DMS53 treated with DMSO at 0.1 percent for 48 hours (cell line): ENCODE results near the gene ZNF586.
A peak's percentile ranks its signal among the peaks of the same experiment; 100 is the strongest.
"Not testable (repeated sequence)": the region's sequence is repeated elsewhere in the genome, so short reads cannot be mapped to it uniquely, and the experiment has no call there.

ENCODE experiments used
- DNase-seq: peaks from one replicate; lab custom pipeline; 2025; ENCODE audit not compliant: unreplicated experiment; lab: John Stamatoyannopoulos, UW

ZNF586 gene

DNA sequence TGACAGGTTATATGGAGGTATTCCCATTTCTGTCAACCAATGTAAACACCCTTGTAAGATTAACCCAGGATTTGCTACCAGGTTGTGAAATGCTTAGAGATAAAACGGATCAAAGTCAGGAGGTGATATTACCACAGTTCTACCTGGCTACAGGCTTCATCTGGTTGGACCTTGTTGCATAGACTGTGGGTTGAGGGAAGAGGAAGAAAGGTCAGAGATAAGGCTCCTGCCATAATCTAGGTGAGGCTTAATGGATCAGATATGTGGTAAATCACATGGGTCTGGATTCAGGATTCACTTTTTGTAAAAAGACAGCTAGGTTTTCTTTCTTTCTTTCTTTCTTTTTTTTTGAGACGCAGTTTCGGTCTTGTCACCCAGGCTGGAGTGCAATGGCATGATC, 52.0 kb downstream of the ZNF586 start:
- not testable (repeated sequence) for DNase-seq

DNA sequence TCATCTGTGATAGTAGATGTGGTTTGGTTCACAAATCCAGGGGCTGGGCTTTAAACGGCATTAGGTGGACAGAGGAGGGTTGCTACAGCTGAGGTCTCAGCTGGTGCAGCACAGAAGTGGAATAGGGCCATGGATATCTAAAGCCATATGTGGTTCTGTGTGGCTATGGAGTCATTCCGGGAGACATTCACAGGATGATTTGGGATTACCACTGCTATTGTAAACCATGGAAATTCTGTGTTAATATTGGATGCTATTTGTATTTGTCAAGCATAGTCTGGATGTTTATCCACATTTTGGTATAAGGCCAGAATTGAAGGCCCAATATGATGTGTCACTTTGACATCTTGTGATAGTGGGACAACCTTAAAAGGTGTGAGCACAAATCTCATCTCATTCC, 53.7 kb downstream of the ZNF586 start:
- not testable (repeated sequence) for DNase-seq

DNA sequence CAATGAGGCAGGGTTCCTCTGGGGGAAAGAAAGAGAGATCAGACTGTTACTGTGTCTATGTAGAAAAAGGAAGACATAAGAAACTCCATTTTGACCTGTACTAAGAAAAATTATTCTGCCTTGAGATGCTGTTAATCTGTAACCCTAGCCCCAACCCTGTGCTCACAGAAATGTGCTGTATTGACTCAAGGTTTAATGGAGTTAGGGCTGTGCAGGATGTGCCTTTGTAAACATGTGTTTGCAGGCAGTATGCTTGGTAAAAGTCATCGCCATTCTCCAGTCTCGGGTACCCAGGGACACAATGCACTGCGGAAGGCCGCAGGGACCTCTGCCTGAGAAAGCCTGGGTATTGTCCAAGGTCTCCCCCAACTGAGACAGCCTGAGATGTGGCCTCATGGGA, 54.1 kb downstream of the ZNF586 start:
- not testable (repeated sequence) for DNase-seq

DNA sequence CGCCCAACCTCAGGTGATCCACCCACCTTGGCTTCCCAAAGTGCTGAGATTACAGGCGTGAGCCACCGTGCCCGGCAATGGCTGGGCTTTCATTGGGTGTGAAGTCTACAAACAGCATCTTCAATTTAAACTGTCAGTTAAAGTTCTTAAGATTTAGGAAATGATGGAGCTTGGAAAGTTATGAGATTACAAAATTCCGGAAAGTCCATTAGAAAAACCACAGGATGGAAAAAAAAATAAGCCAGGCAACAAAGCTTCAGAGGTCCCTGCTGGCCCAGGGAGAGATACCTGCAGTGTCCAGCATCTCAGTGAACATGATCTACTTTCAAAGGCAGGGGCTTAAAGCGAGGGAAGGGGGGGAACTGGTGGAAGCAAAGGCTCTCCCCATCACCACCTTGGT, 56.0 kb downstream of the ZNF586 start:
- no peak for DNase-seq

DNA sequence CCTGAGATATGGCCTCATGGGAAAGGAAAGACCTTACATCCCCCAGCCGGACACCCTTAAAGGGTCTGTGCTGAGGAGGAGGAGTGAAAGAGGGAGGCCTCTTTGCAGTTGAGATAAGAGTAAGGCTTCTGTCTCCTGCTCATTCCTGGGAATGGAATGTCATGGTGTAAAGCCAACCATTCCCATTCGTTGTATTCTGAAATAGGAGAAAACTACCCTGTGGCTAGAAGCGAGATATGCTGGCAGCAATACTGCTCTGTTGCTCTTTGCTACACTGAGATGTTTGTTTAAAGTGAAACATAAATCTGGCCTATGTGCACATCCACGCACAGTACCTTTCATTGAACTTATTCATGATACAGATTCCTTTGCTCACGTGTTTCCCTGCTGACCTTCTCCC, 59.8 kb downstream of the ZNF586 start:
- DNase-seq = no peak

DNA sequence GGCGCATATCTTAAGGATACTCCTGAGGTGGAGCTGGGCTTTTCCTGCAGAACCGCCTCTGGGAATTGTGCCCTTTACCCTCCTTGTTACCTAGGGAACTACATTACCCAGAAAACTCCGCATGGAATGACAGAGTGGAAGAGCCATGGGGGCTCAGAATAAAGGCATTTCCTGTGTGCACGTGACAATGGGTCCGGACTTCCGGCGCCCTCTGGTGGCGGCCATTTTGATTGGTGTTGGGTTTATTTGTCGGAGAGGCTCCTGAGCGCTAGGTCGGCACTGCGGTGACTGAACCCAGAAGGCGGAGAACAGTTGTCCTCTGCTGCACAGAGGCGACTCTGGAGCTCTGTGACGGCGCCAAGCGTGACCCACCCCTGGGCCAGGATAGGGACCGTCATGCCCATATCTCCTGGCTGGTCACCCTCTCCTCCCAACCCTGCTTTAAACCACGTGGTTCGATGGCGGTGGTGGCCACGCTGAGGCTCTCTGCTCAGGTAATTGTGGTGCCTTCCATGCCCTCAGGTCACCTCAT, 60.7 kb downstream of the ZNF586 start, which contains the start of gene ZNF587B:
Gene ZNF587B (plus strand): TSS at position 229 of the 532 bp plus-strand sequence. CDS start 230 bp downstream, at position 459.
- DNase-seq = peak; percentile 6
